SK-N-SH (cell line): ENCODE results near the gene MAP7D2. TPM values are rescaled to one million over a fixed set of nuclear protein-coding genes. Genes with fewer than 3 reads are reported as not detected.

Experiments
- CTCF ChIA-PET: fragments of 300-600, 350-600 bp; formaldehyde crosslinking; extraction: SDS; loops from one replicate; lab custom pipeline; 2021; lab: Yijun Ruan, JAX
- POLR2A ChIA-PET: fragments of 350-600 bp; sonication (Branson Sonifier 250); formaldehyde crosslinking; extraction: SDS; loops from one replicate; lab custom pipeline; 2020; ENCODE audit warnings: antibody characterized with exemption, inconsistent platforms; lab: Yijun Ruan, JAX
- DNase-seq: peaks from one replicate; pipeline ENCODE4 v3.0.0; 2012
- H2AFZ ChIP-seq: fragments of 200-600 bp; sonication (generic); 2 replicates; pipeline ENCODE4 v1.8.1; 2016; ENCODE audit warnings: antibody characterized with exemption, mild to moderate bottlenecking, low read depth
- H3F3A ChIP-seq: fragments of 200-600 bp; sonication (generic); replicated peaks from 2 replicates; pipeline ENCODE3; 2016; ENCODE audit warnings: antibody characterized with exemption, mild to moderate bottlenecking; ENCODE audit not compliant: insufficient read depth
- H3K27ac ChIP-seq, 2 experiments: fragments of 200-500 bp in 1 of 2; fragments of 200-600 bp in 1 of 2; sonication (Bioruptor generic) in 1 of 2; sonication (generic), shearing (Covaris generic) in 1 of 2; 2 replicates each; pipeline versions ENCODE4 v1.5.1 to v1.6.1; 2014 to 2016; ENCODE audit warnings: low read depth in 2 of 2, inconsistent platforms in 1 of 2, low read length in 1 of 2, mild to moderate bottlenecking in 1 of 2, mixed read lengths in 1 of 2
- H3K27me3 ChIP-seq: fragments of 200-600 bp; sonication (generic), shearing (Covaris generic); 2 replicates; pipeline ENCODE4 v1.6.1; 2016; ENCODE audit warnings: mixed run types; ENCODE audit not compliant: insufficient read depth
- H3K36me3 ChIP-seq, 2 experiments: fragments of 200-500 bp in 1 of 2; fragments of 200-600 bp in 1 of 2; sonication (Bioruptor generic) in 1 of 2; sonication (generic) in 1 of 2; replicated peaks in 1 of 2; 2 replicates each; pipeline versions ENCODE3 to v1.5.1; 2014 to 2016; ENCODE audit warnings: low read length in 1 of 2, mild to moderate bottlenecking in 1 of 2; ENCODE audit not compliant: insufficient read depth in 2 of 2, control insufficient read depth in 1 of 2
- H3K4me1 ChIP-seq, 2 experiments: fragments of 200-500 bp in 1 of 2; fragments of 200-600 bp in 1 of 2; sonication (Bioruptor generic) in 1 of 2; sonication (generic), shearing (Covaris generic) in 1 of 2; 2 replicates each; pipeline versions ENCODE4 v1.5.1 to v1.6.1; 2014 to 2016; ENCODE audit warnings: low read depth in 1 of 2, low read length in 1 of 2, mixed run types in 1 of 2; ENCODE audit not compliant: insufficient read depth in 2 of 2, control insufficient read depth in 1 of 2
- H3K4me2 ChIP-seq: fragments of 200-600 bp; sonication (generic), shearing (Covaris generic); 2 replicates; pipeline ENCODE4 v1.6.1; 2017; ENCODE audit warnings: mixed run types
- H3K4me3 ChIP-seq, 2 experiments: fragments of 200-500 bp in 1 of 2; fragments of 200-600 bp in 1 of 2; sonication (Bioruptor generic) in 1 of 2; sonication (generic), shearing (Covaris generic) in 1 of 2; 2 replicates each; pipeline versions ENCODE4 v1.5.1 to v1.8.1; 2014 to 2016; ENCODE audit warnings: low read depth in 2 of 2, inconsistent platforms in 1 of 2, low read length in 1 of 2, mild to moderate bottlenecking in 1 of 2, mixed read lengths in 1 of 2, moderate library complexity in 1 of 2
- H3K79me2 ChIP-seq: fragments of 200-600 bp; sonication (generic); 2 replicates; pipeline ENCODE4 v1.8.1; 2017; ENCODE audit warnings: mild to moderate bottlenecking; ENCODE audit not compliant: insufficient read depth
- H3K9ac ChIP-seq: fragments of 200-600 bp; sonication (generic); 2 replicates; pipeline ENCODE4 v1.6.1; 2017; ENCODE audit warnings: mixed run types
- H3K9me2 ChIP-seq: fragments of 200-600 bp; sonication (generic); 2 replicates; pipeline ENCODE4 v1.6.1; 2017; ENCODE audit warnings: mixed run types
- H3K9me3 ChIP-seq: fragments of 200-600 bp; sonication (generic); 2 replicates; pipeline ENCODE4 v1.6.1; 2017; ENCODE audit warnings: mixed run types, mild to moderate bottlenecking, moderate library complexity
- H4K20me1 ChIP-seq: fragments of 200-600 bp; sonication (generic); 2 replicates; pipeline ENCODE4 v1.6.1; 2017; ENCODE audit warnings: mild to moderate bottlenecking, mixed run types; ENCODE audit not compliant: insufficient read depth
- CHD2 ChIP-seq: fragments of 150-350 bp; IDR thresholded peaks from 2 replicates; pipeline ENCODE4 v1.6.1; 2018; ENCODE audit warnings: low read length; ENCODE audit not compliant: partially characterized antibody
- ELF1 ChIP-seq: IDR thresholded peaks from 2 replicates; pipeline ENCODE4 v1.4.0; 2012
- EZH2phosphoT487 ChIP-seq: fragments of 200-600 bp; sonication (generic); IDR thresholded peaks from 2 replicates; pipeline ENCODE4 v1.6.1; 2017; ENCODE audit warnings: low read depth, mixed run types, mild to moderate bottlenecking, antibody characterized with exemption, moderate library complexity, borderline replicate concordance
- FOXM1 ChIP-seq: IDR thresholded peaks from 2 replicates; pipeline ENCODE4 v1.4.0; 2012; ENCODE audit warnings: low read depth, mild to moderate bottlenecking
- GATA2 ChIP-seq: sonication (generic); formaldehyde crosslinking; IDR thresholded peaks from 2 replicates; pipeline ENCODE4 v1.5.0; 2020; ENCODE audit warnings: mild to moderate bottlenecking, missing genetic modification reagents
- JUND ChIP-seq: IDR thresholded peaks from 2 replicates; pipeline ENCODE4 v1.4.0; 2012
- MAX ChIP-seq: IDR thresholded peaks from 2 replicates; pipeline ENCODE4 v1.4.0; 2012; ENCODE audit warnings: low read depth
- MXI1 ChIP-seq: IDR thresholded peaks from 2 replicates; pipeline ENCODE4 v1.6.1; 2012; ENCODE audit warnings: mild to moderate bottlenecking, low read depth, low read length, improper control_type of control experiment
- NFIC ChIP-seq: IDR thresholded peaks from 2 replicates; pipeline ENCODE4 v1.4.0; 2012; ENCODE audit warnings: borderline replicate concordance
- PBX3 ChIP-seq: IDR thresholded peaks from 2 replicates; pipeline ENCODE4; 2012
- RCOR1 ChIP-seq: fragments of 150-350 bp; IDR thresholded peaks from 2 replicates; pipeline ENCODE4 v1.6.1; 2017; ENCODE audit warnings: antibody characterized with exemption, low read length
- REST ChIP-seq: IDR thresholded peaks from 2 replicates; pipeline ENCODE4 v1.6.1; 2012; ENCODE audit warnings: mild to moderate bottlenecking, low read depth, low read length, moderate library complexity
- RXRA ChIP-seq: IDR thresholded peaks from 2 replicates; pipeline ENCODE4 v1.4.0; 2012; ENCODE audit warnings: low read depth, mild to moderate bottlenecking, borderline replicate concordance
- SIN3A ChIP-seq: IDR thresholded peaks from 2 replicates; pipeline ENCODE4 v1.6.1; 2012; ENCODE audit warnings: low read depth, mild to moderate bottlenecking, low read length, moderate library complexity, borderline replicate concordance
- SMC3 ChIP-seq: IDR thresholded peaks from 2 replicates; pipeline ENCODE4 v1.6.1; 2012; ENCODE audit warnings: low read depth, low read length, improper control_type of control experiment
- TAF1 ChIP-seq: IDR thresholded peaks from 2 replicates; pipeline ENCODE4 v1.6.1; 2012; ENCODE audit warnings: low read depth, mild to moderate bottlenecking, low read length, moderate library complexity, borderline replicate concordance
- TEAD4 ChIP-seq: IDR thresholded peaks from 2 replicates; pipeline ENCODE4 v1.4.0; 2012; ENCODE audit warnings: mild to moderate bottlenecking, borderline replicate concordance; ENCODE audit not compliant: insufficient read depth
- USF1 ChIP-seq: IDR thresholded peaks from 2 replicates; pipeline ENCODE4 v1.4.0; 2012; ENCODE audit warnings: low read depth, borderline replicate concordance
- YY1 ChIP-seq: IDR thresholded peaks from 2 replicates; pipeline ENCODE4 v1.4.0; 2012; ENCODE audit warnings: low read depth, mild to moderate bottlenecking
- WGBS: methylation state at CpG from one replicate; pipeline ENCODE4 v1.1.6; 2017; ENCODE audit warnings: low lambda C conversion rate; 5-methylcytosine and 5-hydroxymethylcytosine counted together
- polyA plus RNA-seq, 3 experiments: library from polyadenylated mRNA; depleted of rRNA; stranded (reverse); fragments of >200 nt; gene quantifications; 2 replicates each; pipeline ENCODE4 v1.2.3, GENCODE V29; 2012

The MAP7D2 gene
- polyA plus RNA-seq, 1 of the 3 experiments (the other 2 are of a cell fraction): 2.7 TPM

- Histone ChIP-seq H3K4me1 (no peaks in the 10 kb centered on the region), H3F3A (no peaks in the 10 kb centered on the region), H3K9me3 (no peaks in the 10 kb centered on the region), H3K4me3 (no peak overlapping the region)
- POLR2A ChIA-PET: no interaction called here
- WGBS: 53% methylated on average over 1 of the region's 1 CpG
- TF ChIP-seq ELF1: no peak
- no peak for TF ChIP-seq SIN3A
- no peak for TF ChIP-seq JUND
- no peak for TF ChIP-seq USF1
- no peak for TF ChIP-seq PBX3
- no peak for TF ChIP-seq MAX
- TF ChIP-seq TEAD4: no peak
- no peak for TF ChIP-seq EZH2phosphoT487
- TF ChIP-seq MXI1: no peak
- TF ChIP-seq SMC3: no peak
- TF ChIP-seq REST: no peak
- TF ChIP-seq YY1: no peak
- TF ChIP-seq NFIC: no peak
- TF ChIP-seq RXRA: no peak
- no peak for TF ChIP-seq GATA2 (CRISPR knock-in tag)
- no peak for TF ChIP-seq TAF1
- no peak for TF ChIP-seq RCOR1
- no peak for TF ChIP-seq CHD2
- TF ChIP-seq FOXM1: no peak
- TF ChIP-seq, all 33 proteins: peak for 0
- DNase-seq: no peak
- H3K4me2 ChIP-seq: no peak overlapping the region
- no peaks in the 10 kb centered on the region for H3K9me2 ChIP-seq
- no peak overlapping the region for H3K27ac ChIP-seq
- no peak overlapping the region for H3K9ac ChIP-seq
- CTCF ChIA-PET: interaction anchor here (1.1 kb wide), 1 partner anchor 101 kb away, joined by 4 read pairs; no protein-coding TSS in a partner anchor
- H4K20me1 ChIP-seq: peaks cover 4% of the 10 kb centered on the region; the same call in 1 of the 2 replicates
- no peak overlapping the region for H2AFZ ChIP-seq
- H3K79me2 ChIP-seq: no peaks in the 10 kb centered on the region; the same call in 1 of the 2 replicates
- H3K27me3 ChIP-seq: no peaks in the 10 kb centered on the region; the same call in 1 of the 2 replicates
- peaks cover 0 to 8% of the 10 kb centered on the region in 2 experiments for H3K36me3 ChIP-seq
Observed at GRCh38 chrX:19966056-19966455, 150.7 kb downstream of the MAP7D2 start.
